ENCODE data around the gene FBLN1.
"Not testable (repeated sequence)": the region's sequence is repeated elsewhere in the genome, so short reads cannot be mapped to it uniquely, and the experiment has no call there.

The FBLN1 gene

DNA sequence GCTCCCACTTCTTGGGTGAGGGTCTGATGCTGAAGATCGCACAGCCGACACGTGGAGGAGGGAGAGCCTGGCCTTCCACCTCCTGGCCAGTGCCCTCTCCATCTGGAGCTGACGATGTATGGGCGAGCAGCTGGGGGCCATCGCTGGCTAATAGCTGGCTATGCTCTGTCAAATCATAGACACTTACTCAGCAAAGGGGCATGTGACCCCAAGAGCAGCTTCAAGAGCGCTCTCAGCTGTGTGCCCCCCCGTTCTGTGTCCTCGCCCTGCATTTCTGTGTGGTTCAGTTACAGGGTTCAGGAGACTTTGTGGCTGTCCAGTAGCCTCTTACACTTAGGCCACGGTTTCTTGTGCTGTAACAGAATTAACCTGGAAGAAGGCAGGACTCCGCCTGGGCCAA, 26.4 kb downstream of the FBLN1 start:
- DNase-seq = no peak

DNA sequence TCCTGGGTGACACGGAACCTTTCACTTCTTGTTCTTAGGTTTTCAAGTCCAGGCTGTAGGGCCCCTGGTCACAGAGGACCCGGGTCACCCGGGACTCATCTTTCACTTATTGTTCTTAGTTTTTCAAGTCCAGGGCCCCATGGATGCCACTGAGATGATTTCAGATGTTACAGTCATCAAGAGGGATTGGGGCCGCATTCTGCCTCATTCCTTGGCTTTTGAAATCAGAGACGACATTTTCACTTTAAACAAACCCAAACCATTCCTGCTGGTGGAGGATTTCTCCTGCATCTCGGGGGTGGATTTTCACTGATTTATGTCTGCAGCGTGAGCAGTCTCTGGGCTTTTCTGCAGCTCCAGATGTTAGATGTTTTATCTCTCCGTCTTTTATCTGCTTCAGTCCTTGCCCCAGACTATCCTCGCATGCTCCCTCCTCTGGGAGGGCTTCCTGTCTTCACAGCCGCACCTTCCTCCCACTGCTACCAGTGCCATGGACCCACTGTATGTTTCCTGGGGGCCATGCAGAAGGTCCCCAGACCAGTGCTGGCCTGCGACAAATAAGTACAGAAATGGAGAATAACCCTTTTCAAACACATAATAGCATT, 27.4 kb downstream of the FBLN1 start:
- DNase-seq = no peak

DNA sequence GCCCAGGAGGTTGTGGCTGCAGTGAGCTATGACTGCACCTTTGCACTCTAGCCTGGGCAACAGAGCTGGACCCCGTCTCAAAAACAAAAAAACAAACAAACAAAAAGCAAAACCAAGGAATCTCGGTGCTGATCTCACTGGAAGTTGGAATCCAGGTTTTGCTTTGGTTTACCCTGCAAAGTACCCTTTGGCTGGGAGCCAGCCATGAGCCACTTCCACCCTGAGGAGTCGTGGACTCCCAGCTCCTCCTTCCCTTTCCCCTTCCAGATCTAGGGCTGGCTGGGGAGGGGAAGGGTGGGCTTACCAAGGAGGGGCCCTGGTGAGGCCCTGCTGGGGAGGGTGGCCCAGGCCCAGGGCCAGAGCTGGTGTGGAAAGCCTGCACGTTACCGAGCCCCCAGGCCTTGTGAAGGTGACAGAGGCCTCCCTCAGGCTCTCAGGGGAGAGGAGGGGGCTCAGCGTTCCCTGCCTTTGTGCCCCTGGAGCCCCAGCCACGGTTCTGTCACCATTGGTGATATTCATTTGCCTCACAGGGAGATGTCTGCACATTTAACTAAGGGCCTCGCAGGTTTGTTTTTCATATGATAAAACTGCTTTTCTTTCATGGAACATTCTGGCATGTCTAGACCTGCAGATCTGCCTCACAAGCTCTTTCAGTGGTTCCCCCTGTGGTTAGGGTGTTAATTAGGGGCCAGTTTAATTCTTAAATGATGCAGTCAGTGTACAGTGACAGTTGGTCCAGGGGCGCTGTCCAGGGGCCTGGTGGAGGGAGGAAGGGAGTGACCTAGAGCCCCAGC, 29.0 kb downstream of the FBLN1 start:
- no peak for DNase-seq

DNA sequence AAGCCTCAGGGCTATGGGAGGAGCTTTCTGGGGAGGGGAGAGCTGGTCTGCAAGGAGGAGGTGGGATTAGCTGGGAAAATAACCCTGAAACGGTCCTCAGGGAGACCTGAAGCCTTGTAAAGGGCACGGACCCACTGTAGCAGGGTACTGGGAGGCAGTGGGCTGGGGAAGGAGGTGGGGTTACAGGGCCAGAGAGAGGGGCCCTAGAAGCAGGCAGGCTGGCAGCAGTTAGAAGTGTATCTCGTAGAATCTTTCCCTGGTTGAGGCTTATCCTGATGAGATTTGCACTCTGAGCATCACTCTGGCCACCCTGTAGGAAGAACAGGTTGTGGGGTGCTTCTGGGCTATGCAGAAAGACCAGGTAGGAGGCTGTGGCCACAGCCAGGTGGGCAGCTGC, 29.6 kb downstream of the FBLN1 start:
- DNase-seq = no peak

DNA sequence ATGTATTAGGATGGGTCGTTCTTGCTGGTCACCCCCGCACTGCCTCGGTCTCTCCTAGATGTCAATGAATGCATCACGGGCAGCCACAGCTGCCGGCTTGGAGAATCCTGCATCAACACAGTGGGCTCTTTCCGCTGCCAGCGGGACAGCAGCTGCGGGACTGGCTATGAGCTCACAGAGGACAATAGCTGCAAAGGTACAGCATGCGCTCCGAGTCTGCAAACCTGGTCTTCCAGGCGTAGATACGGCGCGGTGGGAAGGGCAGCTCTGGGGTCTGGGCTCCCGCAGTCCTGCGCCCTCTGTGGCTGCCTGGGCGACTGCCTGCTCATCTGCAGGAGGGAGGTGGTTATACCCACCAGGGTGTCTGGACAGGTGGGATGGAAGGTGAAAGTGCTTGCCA, 31.0 kb downstream of the FBLN1 start:
- DNase-seq = no peak

DNA sequence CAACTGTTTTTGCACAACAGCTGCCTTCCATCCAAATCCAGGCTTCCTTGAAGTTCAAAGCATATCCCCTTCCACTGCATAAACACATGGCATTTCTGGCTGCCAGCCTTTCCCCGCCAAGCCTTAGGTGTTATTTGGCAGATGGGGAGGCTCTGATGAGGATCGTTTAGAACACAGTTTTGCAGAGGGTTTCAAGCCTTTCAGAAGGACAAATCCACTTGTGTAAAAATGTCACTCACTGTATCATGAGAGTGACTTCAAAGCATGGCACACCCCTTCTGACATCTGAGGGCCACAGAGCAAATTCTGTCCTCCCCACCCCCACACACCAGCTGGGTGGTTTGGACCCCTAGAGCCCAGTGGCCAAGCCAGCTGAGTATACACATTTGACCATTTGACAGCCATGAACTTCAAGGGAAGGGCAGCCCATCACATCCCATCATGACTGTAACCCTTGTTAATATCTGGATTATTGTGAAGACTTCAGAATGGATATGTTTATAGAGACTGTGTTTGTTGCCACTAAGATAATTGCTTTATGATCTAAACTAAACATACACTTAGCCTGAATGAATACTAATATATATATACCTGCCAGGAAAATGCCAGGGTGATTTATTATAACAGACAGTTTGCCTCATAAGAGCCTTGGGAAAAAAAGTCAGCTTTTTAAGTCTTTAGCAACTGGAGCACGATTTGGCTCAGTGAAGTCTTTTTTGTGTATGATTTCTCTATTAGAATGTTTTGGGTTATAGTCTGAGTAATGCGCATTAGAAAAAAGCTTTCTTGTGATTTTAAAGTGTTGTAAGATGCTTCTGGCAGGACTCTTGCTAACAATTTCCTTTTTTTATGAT, 31.9 kb downstream of the FBLN1 start:
- DNase-seq = no peak

DNA sequence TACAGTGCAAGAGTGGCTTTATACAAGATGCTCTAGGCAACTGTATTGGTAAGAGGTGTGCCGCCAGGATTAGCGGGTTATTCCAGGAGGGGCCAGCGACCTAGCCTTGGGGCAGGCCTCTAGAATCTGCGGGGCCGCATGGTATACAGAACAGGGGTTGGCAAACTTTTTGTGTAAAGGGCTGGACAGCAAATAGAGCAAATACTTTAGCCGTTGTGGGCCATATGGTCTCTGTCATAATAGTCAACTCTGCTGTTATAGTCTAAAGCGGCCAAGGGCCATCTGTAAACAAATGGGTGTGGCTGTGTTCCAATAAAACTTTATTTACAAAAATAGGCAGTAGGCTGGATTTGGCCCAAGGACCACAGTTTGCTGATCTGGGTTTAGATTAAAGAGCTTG, 32.6 kb downstream of the FBLN1 start:
- DNase-seq = no peak

DNA sequence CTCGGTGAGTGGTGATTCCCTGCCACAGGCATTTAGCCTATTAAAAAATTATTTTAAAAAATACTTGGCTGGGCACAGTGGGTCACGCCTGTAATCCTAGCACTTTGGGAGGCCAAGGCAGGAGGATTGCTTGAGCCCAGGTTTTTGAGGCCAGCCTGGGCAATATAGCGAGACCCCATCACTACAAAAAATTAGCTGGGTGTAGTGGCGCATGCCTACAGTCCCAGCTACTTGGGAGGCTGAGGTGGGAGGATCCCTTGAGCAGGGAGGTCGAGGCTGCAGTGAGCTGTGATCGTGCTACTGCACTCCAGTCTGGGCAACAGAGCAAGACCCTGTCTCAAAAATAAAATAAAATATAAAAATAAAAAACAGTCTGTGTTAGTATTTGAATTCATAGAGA, 33.2 kb downstream of the FBLN1 start:
- not testable (repeated sequence) for DNase-seq

DNA sequence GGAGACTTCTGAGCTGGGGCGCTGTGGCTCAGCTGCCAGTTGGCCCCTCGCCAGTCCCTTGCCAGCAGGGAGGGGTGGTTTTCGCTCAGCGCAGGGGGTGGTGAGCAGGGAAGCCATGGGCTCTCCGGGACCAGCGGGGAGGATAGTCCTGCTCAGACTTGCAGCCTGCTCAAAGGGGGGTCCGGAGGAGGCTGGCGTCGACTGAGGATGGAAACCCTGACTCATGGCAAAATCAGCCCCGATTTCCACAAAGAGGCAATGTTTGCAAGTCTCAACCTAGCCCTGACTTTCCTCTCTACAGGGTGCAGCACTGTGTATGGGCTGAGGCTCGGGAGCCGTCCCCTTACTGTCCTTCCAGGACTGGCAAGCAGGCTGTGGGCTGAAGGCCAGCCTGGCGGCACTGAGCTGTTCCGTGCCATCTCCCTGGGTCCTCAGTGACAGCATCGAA, 35.1 kb downstream of the FBLN1 start:
- DNase-seq = no peak

DNA sequence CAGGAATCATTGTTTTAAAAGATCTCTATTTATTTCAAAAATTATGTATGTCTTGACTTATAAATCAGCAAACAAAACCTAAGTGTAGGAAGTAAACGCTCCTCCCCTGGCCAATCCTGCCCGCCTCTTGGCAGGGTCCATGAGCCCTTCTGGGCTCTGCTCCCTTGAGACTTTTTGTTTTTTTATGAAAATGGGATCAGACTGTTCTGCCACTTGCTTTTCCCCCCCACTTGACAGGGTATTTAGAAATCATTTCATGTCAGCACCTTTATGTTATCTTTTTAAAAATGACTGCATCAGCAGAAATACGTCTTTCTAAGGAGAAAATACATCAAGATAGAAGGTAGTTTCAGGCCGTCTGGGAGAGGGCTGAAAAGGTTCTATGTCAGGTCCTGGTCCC, 35.6 kb downstream of the FBLN1 start:
- DNase-seq = no peak

DNA sequence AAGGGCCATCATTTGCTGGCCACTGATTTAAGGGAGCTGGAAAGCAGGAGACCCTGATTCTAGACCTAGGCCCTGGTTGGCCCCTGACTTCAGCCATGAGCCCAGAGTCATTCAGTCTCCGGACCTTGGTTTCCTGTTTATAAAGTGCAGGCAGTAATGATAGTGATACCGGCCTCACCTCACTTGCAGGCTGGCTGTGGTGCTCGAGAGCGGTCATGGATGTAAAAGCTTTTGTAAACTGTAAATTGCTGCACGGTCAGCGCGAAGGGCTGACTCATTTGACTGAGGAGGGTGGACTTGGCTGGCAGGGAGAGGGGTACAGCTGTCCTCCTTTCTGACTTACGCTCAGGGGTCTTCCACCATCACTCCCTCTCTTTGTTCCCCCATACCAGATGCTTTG, 37.4 kb downstream of the FBLN1 start:
- DNase-seq = no peak

DNA sequence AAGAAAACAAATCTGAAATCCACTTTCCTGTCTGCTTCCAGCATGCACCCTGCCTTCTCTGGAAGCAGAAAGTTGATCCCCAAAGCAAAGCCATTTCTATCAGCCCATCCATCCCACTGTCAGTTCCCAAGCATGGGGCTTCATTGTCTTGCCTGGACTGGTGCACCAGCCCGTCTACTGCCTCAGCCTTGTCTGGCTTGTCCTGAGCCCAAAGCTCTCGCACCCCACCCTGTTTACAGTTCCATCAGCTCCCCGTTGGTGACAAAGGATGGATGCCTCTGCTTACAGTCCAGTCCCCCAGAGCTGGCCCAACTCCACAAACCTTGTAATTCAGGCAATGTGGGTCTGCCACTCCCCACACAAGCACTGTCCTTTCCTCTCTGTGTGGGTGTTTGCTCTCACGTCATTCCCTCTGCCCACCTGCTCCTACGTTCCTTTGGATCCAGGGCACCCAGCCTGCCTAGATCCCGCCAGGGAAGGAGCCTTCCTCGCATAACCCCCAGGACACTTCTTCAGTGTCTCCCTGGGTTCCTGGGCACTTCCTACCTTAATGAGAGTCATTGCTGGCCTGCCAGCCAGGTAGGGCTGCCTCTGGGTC, 38.8 kb downstream of the FBLN1 start:
- no peak for DNase-seq

DNA sequence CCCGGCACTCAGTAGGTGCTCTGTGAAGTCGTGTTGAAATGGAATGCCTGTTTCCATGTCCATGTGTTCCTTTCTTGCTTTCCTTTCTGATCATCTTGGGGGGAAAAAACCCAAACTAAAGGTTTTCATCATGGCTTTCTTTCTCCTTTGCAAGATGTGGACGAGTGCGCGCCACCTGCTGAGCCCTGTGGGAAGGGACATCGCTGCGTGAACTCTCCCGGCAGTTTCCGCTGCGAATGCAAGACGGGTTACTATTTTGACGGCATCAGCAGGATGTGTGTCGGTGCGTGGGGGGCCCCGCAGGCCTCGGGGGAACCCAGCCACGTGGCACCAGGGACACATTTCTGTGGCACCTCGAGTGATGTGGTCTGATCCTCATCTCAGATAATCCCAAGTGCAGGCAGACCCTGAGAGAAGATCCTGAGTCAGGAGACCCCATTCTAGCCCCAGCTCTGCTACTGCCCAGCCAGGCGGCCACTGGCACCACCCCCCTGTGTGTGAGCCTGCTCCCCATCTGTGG, 39.4 kb downstream of the FBLN1 start:
- DNase-seq = no peak

DNA sequence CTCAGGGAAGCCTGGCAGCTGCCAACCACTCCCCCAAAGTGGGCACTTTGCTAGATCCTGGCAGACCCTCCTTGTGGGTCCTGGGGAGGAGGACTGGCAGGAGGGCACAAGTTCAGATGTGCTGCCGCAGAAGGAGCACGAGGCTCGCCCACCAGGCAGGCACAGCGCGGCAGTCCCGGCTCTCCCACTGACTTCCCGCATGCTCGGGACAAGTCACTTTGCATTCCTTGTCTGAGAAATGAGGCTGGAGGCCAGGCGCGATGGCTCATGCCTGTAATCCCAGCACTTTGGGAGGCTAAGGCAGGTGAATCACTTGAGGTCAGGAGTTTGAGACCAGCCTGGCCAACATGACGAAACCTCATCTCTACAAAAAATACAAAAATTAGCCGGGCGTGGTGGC, 40.1 kb downstream of the FBLN1 start:
- not testable (repeated sequence) for DNase-seq

DNA sequence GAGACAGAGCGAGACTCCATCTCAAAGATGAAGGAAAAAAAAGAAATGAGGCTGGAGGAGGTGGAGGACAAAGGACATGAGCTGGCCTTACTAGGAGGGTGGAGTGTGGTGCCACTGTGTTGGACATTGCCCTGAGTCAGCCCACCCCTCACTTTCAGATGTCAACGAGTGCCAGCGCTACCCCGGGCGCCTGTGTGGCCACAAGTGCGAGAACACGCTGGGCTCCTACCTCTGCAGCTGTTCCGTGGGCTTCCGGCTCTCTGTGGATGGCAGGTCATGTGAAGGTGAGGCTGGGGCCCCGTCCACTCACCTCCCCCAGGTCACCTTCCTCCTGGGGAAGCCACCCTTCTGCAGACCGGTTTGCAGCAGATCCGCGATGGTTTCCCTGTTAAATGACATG, 40.6 kb downstream of the FBLN1 start:
- no peak for DNase-seq

DNA sequence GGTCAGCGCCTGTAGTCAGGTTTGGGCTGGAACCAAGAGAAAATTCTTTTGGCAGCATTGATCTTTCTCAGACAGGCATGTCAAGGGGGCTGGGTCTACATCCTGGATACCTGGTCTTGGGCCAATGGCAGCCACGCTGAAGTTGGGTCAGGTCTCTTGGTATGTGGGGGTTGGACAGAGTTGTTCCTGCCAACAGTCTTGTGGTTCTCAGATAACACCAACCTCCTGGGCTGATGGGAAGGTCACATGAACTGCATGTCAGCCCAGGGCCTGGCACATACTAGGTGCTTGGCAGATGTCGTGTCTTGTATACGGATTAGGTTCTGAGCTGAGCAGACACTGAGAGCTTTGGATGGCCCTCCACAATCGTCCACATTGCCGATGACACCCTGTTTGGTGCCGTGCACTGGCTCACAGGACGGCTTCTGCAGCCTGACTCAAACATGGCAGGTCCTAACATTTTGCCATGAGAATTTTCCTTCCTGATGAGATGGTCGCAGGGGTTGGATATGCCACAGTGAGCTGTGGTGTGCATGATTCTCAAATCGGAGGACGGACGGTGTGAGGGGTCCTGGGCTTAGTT, 42.0 kb downstream of the FBLN1 start:
- no peak for DNase-seq

DNA sequence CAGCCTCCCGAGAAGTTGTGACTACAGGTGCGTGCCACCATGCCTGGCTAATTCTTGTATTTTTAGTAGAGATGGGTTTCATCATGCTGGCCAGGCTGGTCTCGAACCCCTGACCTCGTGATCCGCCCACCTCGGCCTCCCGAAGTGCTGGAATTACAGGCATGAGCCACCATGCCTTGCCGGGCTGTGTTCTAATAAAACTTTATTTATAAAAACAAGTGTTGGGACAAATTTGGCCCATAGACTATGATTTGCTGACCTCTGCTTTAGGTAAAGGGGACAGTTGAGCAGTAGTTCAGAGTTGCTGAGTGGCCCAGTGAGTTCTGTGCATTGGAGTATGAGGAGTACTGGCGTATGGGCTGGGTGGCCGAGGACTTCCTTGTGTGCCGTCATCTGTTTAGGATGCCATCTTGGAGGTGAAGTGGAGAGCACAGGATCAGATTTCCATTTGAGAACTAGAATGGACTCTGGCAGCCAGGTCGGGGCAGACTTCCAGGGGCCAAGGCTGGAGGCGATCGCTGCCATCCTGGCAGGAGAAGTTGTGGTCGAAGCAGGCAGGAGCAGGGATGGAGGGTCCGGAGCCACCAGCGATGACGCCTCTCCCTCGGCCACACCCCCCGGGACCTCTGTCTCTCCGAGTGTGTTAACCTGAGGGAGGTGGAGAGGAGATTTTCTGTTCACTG, 43.8 kb downstream of the FBLN1 start:
- DNase-seq = no peak

DNA sequence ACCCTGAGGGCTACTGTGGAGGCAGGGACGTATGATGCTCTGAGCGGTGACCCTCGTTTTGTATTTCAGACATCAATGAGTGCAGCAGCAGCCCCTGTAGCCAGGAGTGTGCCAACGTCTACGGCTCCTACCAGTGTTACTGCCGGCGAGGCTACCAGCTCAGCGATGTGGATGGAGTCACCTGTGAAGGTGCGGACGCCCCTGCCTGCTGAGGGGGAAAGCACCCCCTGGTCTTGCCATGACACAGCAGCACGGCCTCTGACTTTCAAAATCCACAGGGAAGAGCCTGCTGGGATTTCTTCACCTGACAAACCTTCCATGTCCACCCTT, 44.3 kb downstream of the FBLN1 start:
- no peak for DNase-seq

DNA sequence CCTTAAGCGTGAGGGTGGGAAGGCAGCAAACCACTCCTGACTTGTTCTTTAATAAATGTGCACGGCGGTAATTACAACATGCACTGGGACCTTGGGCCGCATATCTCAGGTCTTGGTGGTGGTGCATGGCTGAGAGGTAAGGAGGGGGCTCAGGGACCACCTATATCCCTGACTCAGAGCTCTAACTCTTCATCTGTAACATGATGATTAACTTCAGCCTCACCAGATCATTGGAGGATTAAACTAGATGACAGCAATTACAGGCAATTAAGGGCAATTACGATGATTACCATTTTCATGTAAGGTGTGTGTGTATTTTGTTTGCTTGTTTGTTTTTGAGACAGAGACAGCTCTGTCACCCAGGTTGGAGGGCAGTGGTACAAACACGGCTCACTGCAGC, 45.0 kb downstream of the FBLN1 start:
- DNase-seq = no peak

DNA sequence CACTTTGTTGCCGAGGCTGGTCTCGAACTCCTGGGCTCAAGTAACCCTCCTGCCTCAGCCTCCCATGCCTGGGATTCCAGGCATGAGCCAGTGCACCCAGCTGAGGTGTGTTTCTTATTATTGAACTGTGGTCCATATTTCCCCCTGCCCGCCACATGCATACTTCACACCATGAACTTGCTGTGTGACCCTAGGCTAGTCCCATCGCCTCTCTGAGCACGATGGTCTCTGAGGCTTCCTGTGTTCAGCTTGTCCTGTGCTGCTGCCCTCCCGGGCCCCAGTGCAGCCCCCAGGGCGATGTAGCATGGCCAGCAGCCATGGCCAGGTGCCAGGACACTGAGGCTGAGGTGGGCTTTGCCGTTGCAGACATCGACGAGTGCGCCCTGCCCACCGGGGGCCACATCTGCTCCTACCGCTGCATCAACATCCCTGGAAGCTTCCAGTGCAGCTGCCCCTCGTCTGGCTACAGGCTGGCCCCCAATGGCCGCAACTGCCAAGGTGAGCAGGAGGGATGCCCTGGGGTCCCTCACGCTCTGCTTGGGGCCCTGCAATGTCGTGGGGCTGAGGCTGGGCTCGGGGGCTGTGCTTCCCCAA, 45.7 kb downstream of the FBLN1 start:
- DNase-seq = no peak

DNA sequence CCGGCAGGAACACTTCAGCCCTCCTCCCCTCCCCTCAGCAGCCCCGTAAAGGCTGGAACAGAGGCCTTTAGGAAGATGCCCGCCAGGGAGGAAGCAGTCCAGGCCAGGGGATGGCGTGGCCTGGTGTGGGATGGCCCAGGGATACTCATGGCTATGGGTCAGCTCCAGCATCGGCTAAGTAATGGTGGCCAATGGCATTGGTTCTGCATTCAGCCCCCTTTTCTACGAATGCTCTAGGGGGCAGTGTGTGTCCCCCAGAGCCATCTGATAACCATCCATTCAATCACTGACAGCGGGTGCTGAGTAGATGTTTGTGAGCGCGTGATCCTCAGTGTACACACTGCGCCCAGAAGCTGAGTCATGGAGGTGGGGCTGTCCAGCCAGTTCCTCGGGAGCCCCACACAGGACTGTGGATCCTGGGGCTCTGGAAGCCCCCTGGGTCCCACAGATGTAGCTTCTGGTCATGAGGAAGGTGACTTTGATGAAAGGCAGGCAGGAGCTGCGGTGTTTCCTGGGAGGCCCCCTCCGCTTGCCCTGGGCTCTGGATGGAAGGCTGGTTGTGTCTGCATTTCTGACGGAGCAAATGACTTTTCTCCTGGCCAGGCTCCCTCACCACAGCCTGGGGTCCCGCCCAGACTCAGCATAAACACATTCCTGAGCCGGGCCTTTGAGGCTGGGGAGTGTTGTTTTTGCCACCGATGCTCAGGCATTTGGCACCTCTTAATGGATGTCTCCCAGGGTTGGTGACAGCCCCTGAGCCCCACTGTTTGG, 46.5 kb downstream of the FBLN1 start:
- no peak for DNase-seq
